OCI-LY7 (cell line): ENCODE measurements around the gene ZNF532. TPM values are rescaled to one million over a fixed set of nuclear protein-coding genes. Genes with fewer than 3 reads are reported as not detected.

ENCODE experiments used
- BruUV-seq: library from RNA; stranded (reverse); fragments of 400-500 nt; replicated peaks from 2 replicates; lab custom pipeline; 2021; lab: Mats Ljungman, UMichigan
- CTCF ChIA-PET: fragments of 300-600 bp; sonication (Branson Sonifier 250); formaldehyde crosslinking; loops from one replicate; lab custom pipeline; 2022; ENCODE audit warnings: antibody characterized with exemption; ENCODE audit not compliant: unreplicated experiment; lab: Charles Lee
- POLR2A ChIA-PET: fragments of 300-600 bp; sonication (Branson Sonifier 250); formaldehyde crosslinking; loops from one replicate; lab custom pipeline; 2022; ENCODE audit warnings: antibody characterized with exemption; lab: Charles Lee
- DNase-seq: peaks from one replicate; pipeline ENCODE4 v3.0.0-alpha.2; 2015; ENCODE audit warnings: low spot score
- H2AFZ ChIP-seq: fragments of 200-600 bp; sonication (generic), shearing (Covaris generic); 2 replicates; pipeline ENCODE4 v1.6.1; 2014; ENCODE audit warnings: mild to moderate bottlenecking, antibody characterized with exemption, low read length, moderate library complexity
- H3K27ac ChIP-seq: fragments of 200-600 bp; sonication (generic); 2 replicates; pipeline ENCODE4 v1.5.1; 2014; ENCODE audit warnings: mixed run types, low read depth, mild to moderate bottlenecking, moderate library complexity, low read length, inconsistent platforms; ENCODE audit not compliant: poor library complexity, severe bottlenecking
- H3K36me3 ChIP-seq: fragments of 200-600 bp; sonication (generic); 2 replicates; pipeline ENCODE4 v1.6.1; 2014; ENCODE audit warnings: mild to moderate bottlenecking, antibody characterized with exemption, low read length, moderate library complexity, mixed read lengths; ENCODE audit not compliant: insufficient read depth
- H3K4me1 ChIP-seq: fragments of 200-600 bp; sonication (generic); 2 replicates; pipeline ENCODE4 v1.5.1; 2014; ENCODE audit warnings: mild to moderate bottlenecking, low read length; ENCODE audit not compliant: insufficient read depth, poor library complexity, severe bottlenecking
- H3K4me2 ChIP-seq: fragments of 200-600 bp; sonication (generic); 2 replicates; pipeline ENCODE4 v1.6.1; 2014; ENCODE audit warnings: mild to moderate bottlenecking, low read length
- H3K4me3 ChIP-seq: fragments of 200-600 bp; sonication (generic); 2 replicates; pipeline ENCODE4 v1.5.1; 2014; ENCODE audit warnings: mild to moderate bottlenecking, low read depth, low read length; ENCODE audit not compliant: poor library complexity, severe bottlenecking
- H3K79me2 ChIP-seq: fragments of 200-600 bp; sonication (generic); 2 replicates; pipeline ENCODE4 v1.6.1; 2016; ENCODE audit warnings: low read depth, mild to moderate bottlenecking, low read length, moderate library complexity, mixed read lengths; ENCODE audit not compliant: insufficient read depth
- H3K9me2 ChIP-seq: fragments of 200-600 bp; sonication (generic); 2 replicates; pipeline ENCODE4 v1.6.1; 2016; ENCODE audit warnings: mild to moderate bottlenecking, low read length, mixed read lengths; ENCODE audit not compliant: insufficient read depth
- H3K9me3 ChIP-seq: fragments of 200-600 bp; sonication (generic); 2 replicates; pipeline ENCODE4 v1.6.1; 2014; ENCODE audit warnings: mild to moderate bottlenecking, mixed run types, low read length, mixed read lengths
- H4K20me1 ChIP-seq: fragments of 200-600 bp; sonication (generic); 2 replicates; pipeline ENCODE4 v1.6.1; 2014; ENCODE audit warnings: mild to moderate bottlenecking, antibody characterized with exemption, low read length, moderate library complexity, mixed read lengths; ENCODE audit not compliant: insufficient read depth
- CTCF ChIP-seq: fragments of 200-600 bp; sonication (generic); conservative IDR thresholded peaks from 2 replicates; pipeline ENCODE4 v1.5.1; 2014; ENCODE audit warnings: mild to moderate bottlenecking, antibody characterized with exemption, low read length, moderate library complexity, mixed read lengths
- EZH2phosphoT487 ChIP-seq: fragments of 200-600 bp; sonication (generic); IDR thresholded peaks from 2 replicates; pipeline ENCODE4 v1.6.1; 2018; ENCODE audit warnings: low read depth, borderline replicate concordance, mild to moderate bottlenecking, mixed run types, antibody characterized with exemption, low read length, moderate library complexity, mixed read lengths
- intact Hi-C: fragments of 100-400 bp; cut with micrococcal nuclease; formaldehyde crosslinking; loops from one replicate; pipeline ENCODE4 v1.10.0; 2022; ENCODE audit not compliant: unreplicated experiment
- total RNA-seq, 2 experiments: library from RNA; depleted of rRNA in 1 of 2; stranded (reverse); fragments of >200 nt in 1 of 2; shearing (Covaris generic) in 1 of 2; gene quantifications; 2 replicates each; pipeline ENCODE4 v1.2.3, GENCODE V29; 2014 to 2022

ZNF532 gene
- total RNA-seq, 2 experiments from 2014 or later = 10.4 to 18.7 TPM

GRCh38 chr18:58909521-58909920, 44.8 kb downstream of the ZNF532 start:
- Histone ChIP-seq H3K79me2 (no peaks in the 10 kb centered on the region), H3K4me2 (no peak overlapping the region), H3K36me3 (no peaks in the 10 kb centered on the region), H2AFZ (no peak overlapping the region), H4K20me1 (no peaks in the 10 kb centered on the region), H3K9me3 (no peaks in the 10 kb centered on the region), H3K4me3 (no peak overlapping the region), H3K27ac (no peak overlapping the region), H3K4me1 (no peaks in the 10 kb centered on the region), H3K9me2 (no peaks in the 10 kb centered on the region)
- POLR2A ChIA-PET = no interaction called here
- BruUV-seq = no TSS peak
- CTCF ChIA-PET = no interaction called here
- DNase-seq = no peak
- TF ChIP-seq EZH2phosphoT487 (no peak), CTCF (no peak)
- intact Hi-C loops = no loop called here

- POLR2A ChIA-PET = no interaction called here
- no peak overlapping the region for H3K4me2 ChIP-seq
- CTCF ChIA-PET = interaction anchor here (0.6 kb wide), 1 partner anchor 171 kb away, joined by 3 read pairs; no protein-coding TSS in a partner anchor
These were observed 46.6 kb downstream of the ZNF532 start for GRCh38 chr18:58911241-58911640.

More at GRCh38 chr18:58911241-58911640, 46.6 kb downstream of the ZNF532 start:
- H3K4me1 ChIP-seq = no peaks in the 10 kb centered on the region
- H2AFZ ChIP-seq = no peak overlapping the region
- intact Hi-C loops = no loop called here
- no peaks in the 10 kb centered on the region for H4K20me1 ChIP-seq
- H3K79me2 ChIP-seq = no peaks in the 10 kb centered on the region
- H3K36me3 ChIP-seq = no peaks in the 10 kb centered on the region
- TF ChIP-seq CTCF (no peak), EZH2phosphoT487 (no peak)
- H3K9me2 ChIP-seq = no peaks in the 10 kb centered on the region
- H3K9me3 ChIP-seq = no peaks in the 10 kb centered on the region
- no peak for DNase-seq
- no peak overlapping the region for H3K27ac ChIP-seq
- no peak overlapping the region for H3K4me3 ChIP-seq
- BruUV-seq = no TSS peak
